GM19238 (cell line): ENCODE data around the gene DYNC1I1.

Experiments used
- DNase-seq: peaks from one replicate; pipeline ENCODE4 v3.0.0; 2011; ENCODE audit warnings: low spot score; ENCODE audit not compliant: insufficient read length

Gene DYNC1I1

GRCh38 chr7:96127746-96128145, 355.4 kb downstream of the DYNC1I1 start:
- DNase-seq: no peak

- DNase-seq: no peak
Observed at GRCh38 chr7:96131525-96131924, 359.2 kb downstream of the DYNC1I1 start.

DNA sequence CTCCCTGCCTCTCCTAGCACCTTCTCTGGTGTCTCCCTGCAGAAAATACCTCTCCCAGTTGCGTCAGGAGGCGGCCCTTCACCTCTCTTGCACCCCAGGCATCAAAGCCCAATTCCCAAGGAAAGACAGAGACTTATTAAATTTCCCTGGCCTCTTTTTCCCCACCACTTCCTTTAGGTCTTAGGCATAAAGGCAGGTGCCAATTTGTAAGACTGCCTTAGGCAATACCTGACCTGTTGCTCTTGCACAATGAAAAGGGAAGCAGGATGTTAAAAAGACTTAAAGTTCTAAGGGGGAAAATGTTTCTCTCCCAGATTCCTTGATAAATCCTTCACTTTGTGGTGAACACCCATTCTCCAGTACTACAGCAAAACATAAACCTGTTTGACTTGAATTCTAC, 362.9 kb downstream of the DYNC1I1 start:
- no peak for DNase-seq

- DNase-seq: no peak
Observed at GRCh38 chr7:96136600-96137239, 364.4 kb downstream of the DYNC1I1 start.

DNA sequence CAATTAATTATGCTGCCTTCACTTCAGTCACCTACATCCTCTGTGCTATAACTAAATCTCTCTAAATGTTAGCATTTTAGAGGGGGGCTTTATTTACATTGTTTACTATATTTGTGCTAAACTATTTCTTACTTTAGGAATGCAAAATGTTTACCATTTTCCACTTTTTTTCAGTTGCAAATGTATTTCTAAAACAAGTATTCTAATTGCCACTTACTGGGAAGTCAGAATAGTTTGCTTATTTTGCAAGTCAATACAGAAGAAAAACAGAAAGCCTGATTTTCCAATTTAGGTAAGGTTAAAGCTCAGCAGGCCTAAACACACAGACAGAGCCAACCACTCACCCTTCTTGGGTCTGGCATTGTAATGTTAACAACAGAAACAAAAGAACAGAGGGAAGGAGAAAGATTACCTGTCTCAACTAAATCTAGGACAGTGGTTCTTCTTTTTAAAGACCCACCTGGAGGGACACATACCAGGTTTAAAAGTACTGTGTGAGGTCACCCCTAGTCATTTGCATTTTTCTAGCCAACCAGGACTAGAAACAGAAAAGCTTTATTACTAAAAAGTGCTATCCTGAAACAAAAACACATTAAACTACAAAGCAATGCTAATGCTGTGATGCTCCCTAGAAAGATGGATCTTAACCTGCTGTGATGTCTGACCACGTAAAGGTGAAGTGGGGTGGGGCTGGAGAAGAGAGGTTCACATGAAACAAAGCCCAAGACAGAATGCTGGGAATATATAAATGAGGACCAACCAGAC, 371.3 kb downstream of the DYNC1I1 start:
- DNase-seq: no peak

- no peak for DNase-seq
Observed at GRCh38 chr7:96144260-96144526, 371.8 kb downstream of the DYNC1I1 start.
